Astrocyte of the cerebellum (primary cell): ENCODE measurements around the gene NRXN2.
"Not testable (repeated sequence)": the region's sequence is repeated elsewhere in the genome, so short reads cannot be mapped to it uniquely, and the experiment has no call there.

Experiments used
- DNase-seq: peaks from one replicate; pipeline ENCODE4 v3.0.0-alpha.2; 2011; ENCODE audit warnings: low read depth
- H3K4me3 ChIP-seq: 2 replicates; pipeline ENCODE4 v1.5.1; 2011; ENCODE audit warnings: mild to moderate bottlenecking, low read depth, low read length, moderate library complexity
- CTCF ChIP-seq: IDR thresholded peaks from 2 replicates; pipeline ENCODE4 v1.5.1; 2012; ENCODE audit warnings: low read length, low read depth, moderate library complexity, mild to moderate bottlenecking; ENCODE audit errors: missing control alignments
- in situ Hi-C: cut with HindIII; loops from 2 replicates; pipeline ENCODE4 v1.10.0; 2017; ENCODE audit warnings: low sequenced_read_pairs

NRXN2 gene

GRCh38 chr11:64599698-64600211 is 123.2 kb downstream of the NRXN2 start:
- no peak for TF ChIP-seq CTCF
- DNase-seq: no peak
- in situ Hi-C loops: no loop called here
- H3K4me3 ChIP-seq: no peak overlapping the region

GRCh38 chr11:64598797-64599697 is 124.0 kb downstream of the NRXN2 start:
- no peak for DNase-seq
- H3K4me3 ChIP-seq: no peak overlapping the region
- no peak for TF ChIP-seq CTCF
- in situ Hi-C loops: no loop called here

- TF ChIP-seq CTCF: no peak
- in situ Hi-C loops: no loop called here
- H3K4me3 ChIP-seq: no peak overlapping the region
- no peak for DNase-seq
Observed at GRCh38 chr11:64598106-64598796, 124.7 kb downstream of the NRXN2 start.

GRCh38 chr11:64597671-64598101 is 125.3 kb downstream of the NRXN2 start:
- TF ChIP-seq CTCF: no peak

GRCh38 chr11:64595922-64596321 is 127.1 kb downstream of the NRXN2 start:
- in situ Hi-C loops, DNase-seq, H3K4me3 ChIP-seq: not testable (repeated sequence)

More at GRCh38 chr11:64597671-64598101, 125.3 kb downstream of the NRXN2 start:
- in situ Hi-C loops: no loop called here
- DNase-seq: no peak
- no peak overlapping the region for H3K4me3 ChIP-seq

GRCh38 chr11:64594159-64594939 is 128.6 kb downstream of the NRXN2 start:
- in situ Hi-C loops: no loop called here
- no peak overlapping the region for H3K4me3 ChIP-seq
- no peak for DNase-seq
- no peak for TF ChIP-seq CTCF
